ENCODE measurements around the gene ARF6.

DNA sequence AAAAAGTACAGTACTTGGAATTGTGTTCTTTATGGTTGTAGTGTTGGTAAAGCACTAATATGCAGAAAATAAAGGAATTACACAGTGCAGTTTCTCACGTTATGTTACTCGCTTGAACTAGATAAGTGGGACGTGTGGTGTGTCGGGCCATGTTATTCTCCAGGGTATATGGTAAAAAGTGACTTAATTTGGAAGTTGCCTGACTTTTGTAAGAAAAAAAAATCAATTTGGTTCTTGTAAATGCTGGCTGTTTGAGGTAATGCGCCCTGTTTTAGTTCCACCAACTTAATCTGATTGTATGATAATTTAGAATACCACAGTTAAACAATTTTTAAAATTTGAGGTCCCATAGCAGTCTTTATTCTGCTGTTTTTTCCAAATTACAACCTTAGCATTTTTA, 4.1 kb downstream of the ARF6 start:
- TF ChIP-seq POLR2AphosphoS5 (IDR thresholded peaks at IDR 0.05; ENCODE audit: control insufficient read depth, insufficient read depth, low read depth, low read length) (no peak), MAFK (IDR thresholded peaks at IDR 0.05; ENCODE audit: low read length) (no peak), SP1 (CRISPR knock-in tag; IDR thresholded peaks at IDR 0.05) (no peak), JUND (IDR thresholded peaks at IDR 0.05; ENCODE audit: borderline replicate concordance, low read depth, low read length) (no peak), JUND (tag; IDR thresholded peaks at IDR 0.05; ENCODE audit: borderline replicate concordance, low read depth, low read length) (no peak), HNRNPK (IDR thresholded peaks at IDR 0.05; ENCODE audit: low read depth, low read length, poor library complexity, severe bottlenecking) (no peak), FOXM1 (IDR thresholded peaks at IDR 0.05; ENCODE audit: low read depth) (no peak), FOXM1 (CRISPR knock-in tag; IDR thresholded peaks at IDR 0.05; ENCODE audit: low read depth) (no peak), ZFP30 (CRISPR knock-in tag; IDR thresholded peaks at IDR 0.05; ENCODE audit: borderline replicate concordance) (no peak), MEF2A (IDR thresholded peaks at IDR 0.05; ENCODE audit: control insufficient read depth, low read depth, low read length) (no peak)
- TF ChIP-seq, protein P1, sequence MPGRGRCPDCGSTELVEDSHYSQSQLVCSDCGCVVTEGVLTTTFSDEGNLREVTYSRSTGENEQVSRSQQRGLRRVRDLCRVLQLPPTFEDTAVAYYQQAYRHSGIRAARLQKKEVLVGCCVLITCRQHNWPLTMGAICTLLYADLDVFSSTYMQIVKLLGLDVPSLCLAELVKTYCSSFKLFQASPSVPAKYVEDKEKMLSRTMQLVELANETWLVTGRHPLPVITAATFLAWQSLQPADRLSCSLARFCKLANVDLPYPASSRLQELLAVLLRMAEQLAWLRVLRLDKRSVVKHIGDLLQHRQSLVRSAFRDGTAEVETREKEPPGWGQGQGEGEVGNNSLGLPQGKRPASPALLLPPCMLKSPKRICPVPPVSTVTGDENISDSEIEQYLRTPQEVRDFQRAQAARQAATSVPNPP (IDR thresholded peaks at IDR 0.05; ENCODE audit: borderline replicate concordance, insufficient read depth, insufficient read length), result no peak
- TF ChIP-seq, protein P2, sequence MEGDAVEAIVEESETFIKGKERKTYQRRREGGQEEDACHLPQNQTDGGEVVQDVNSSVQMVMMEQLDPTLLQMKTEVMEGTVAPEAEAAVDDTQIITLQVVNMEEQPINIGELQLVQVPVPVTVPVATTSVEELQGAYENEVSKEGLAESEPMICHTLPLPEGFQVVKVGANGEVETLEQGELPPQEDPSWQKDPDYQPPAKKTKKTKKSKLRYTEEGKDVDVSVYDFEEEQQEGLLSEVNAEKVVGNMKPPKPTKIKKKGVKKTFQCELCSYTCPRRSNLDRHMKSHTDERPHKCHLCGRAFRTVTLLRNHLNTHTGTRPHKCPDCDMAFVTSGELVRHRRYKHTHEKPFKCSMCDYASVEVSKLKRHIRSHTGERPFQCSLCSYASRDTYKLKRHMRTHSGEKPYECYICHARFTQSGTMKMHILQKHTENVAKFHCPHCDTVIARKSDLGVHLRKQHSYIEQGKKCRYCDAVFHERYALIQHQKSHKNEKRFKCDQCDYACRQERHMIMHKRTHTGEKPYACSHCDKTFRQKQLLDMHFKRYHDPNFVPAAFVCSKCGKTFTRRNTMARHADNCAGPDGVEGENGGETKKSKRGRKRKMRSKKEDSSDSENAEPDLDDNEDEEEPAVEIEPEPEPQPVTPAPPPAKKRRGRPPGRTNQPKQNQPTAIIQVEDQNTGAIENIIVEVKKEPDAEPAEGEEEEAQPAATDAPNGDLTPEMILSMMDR (IDR thresholded peaks at IDR 0.05 in 2 of 3, conservative IDR thresholded peaks at IDR 0.05 in 1 of 3; ENCODE audit: insufficient read depth in 2 of 3, low read depth in 1 of 3, low read length in 3 of 3), result no peak
- TF ChIP-seq, protein P3, sequence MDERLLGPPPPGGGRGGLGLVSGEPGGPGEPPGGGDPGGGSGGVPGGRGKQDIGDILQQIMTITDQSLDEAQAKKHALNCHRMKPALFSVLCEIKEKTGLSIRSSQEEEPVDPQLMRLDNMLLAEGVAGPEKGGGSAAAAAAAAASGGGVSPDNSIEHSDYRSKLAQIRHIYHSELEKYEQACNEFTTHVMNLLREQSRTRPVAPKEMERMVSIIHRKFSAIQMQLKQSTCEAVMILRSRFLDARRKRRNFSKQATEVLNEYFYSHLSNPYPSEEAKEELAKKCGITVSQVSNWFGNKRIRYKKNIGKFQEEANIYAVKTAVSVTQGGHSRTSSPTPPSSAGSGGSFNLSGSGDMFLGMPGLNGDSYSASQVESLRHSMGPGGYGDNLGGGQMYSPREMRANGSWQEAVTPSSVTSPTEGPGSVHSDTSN (CRISPR knock-in tag; IDR thresholded peaks at IDR 0.05; ENCODE audit: low read depth), result no peak
- TF ChIP-seq, protein P3 (tag; conservative IDR thresholded peaks at IDR 0.05; ENCODE audit: low read depth), result no peak
- TF ChIP-seq, protein P4, sequence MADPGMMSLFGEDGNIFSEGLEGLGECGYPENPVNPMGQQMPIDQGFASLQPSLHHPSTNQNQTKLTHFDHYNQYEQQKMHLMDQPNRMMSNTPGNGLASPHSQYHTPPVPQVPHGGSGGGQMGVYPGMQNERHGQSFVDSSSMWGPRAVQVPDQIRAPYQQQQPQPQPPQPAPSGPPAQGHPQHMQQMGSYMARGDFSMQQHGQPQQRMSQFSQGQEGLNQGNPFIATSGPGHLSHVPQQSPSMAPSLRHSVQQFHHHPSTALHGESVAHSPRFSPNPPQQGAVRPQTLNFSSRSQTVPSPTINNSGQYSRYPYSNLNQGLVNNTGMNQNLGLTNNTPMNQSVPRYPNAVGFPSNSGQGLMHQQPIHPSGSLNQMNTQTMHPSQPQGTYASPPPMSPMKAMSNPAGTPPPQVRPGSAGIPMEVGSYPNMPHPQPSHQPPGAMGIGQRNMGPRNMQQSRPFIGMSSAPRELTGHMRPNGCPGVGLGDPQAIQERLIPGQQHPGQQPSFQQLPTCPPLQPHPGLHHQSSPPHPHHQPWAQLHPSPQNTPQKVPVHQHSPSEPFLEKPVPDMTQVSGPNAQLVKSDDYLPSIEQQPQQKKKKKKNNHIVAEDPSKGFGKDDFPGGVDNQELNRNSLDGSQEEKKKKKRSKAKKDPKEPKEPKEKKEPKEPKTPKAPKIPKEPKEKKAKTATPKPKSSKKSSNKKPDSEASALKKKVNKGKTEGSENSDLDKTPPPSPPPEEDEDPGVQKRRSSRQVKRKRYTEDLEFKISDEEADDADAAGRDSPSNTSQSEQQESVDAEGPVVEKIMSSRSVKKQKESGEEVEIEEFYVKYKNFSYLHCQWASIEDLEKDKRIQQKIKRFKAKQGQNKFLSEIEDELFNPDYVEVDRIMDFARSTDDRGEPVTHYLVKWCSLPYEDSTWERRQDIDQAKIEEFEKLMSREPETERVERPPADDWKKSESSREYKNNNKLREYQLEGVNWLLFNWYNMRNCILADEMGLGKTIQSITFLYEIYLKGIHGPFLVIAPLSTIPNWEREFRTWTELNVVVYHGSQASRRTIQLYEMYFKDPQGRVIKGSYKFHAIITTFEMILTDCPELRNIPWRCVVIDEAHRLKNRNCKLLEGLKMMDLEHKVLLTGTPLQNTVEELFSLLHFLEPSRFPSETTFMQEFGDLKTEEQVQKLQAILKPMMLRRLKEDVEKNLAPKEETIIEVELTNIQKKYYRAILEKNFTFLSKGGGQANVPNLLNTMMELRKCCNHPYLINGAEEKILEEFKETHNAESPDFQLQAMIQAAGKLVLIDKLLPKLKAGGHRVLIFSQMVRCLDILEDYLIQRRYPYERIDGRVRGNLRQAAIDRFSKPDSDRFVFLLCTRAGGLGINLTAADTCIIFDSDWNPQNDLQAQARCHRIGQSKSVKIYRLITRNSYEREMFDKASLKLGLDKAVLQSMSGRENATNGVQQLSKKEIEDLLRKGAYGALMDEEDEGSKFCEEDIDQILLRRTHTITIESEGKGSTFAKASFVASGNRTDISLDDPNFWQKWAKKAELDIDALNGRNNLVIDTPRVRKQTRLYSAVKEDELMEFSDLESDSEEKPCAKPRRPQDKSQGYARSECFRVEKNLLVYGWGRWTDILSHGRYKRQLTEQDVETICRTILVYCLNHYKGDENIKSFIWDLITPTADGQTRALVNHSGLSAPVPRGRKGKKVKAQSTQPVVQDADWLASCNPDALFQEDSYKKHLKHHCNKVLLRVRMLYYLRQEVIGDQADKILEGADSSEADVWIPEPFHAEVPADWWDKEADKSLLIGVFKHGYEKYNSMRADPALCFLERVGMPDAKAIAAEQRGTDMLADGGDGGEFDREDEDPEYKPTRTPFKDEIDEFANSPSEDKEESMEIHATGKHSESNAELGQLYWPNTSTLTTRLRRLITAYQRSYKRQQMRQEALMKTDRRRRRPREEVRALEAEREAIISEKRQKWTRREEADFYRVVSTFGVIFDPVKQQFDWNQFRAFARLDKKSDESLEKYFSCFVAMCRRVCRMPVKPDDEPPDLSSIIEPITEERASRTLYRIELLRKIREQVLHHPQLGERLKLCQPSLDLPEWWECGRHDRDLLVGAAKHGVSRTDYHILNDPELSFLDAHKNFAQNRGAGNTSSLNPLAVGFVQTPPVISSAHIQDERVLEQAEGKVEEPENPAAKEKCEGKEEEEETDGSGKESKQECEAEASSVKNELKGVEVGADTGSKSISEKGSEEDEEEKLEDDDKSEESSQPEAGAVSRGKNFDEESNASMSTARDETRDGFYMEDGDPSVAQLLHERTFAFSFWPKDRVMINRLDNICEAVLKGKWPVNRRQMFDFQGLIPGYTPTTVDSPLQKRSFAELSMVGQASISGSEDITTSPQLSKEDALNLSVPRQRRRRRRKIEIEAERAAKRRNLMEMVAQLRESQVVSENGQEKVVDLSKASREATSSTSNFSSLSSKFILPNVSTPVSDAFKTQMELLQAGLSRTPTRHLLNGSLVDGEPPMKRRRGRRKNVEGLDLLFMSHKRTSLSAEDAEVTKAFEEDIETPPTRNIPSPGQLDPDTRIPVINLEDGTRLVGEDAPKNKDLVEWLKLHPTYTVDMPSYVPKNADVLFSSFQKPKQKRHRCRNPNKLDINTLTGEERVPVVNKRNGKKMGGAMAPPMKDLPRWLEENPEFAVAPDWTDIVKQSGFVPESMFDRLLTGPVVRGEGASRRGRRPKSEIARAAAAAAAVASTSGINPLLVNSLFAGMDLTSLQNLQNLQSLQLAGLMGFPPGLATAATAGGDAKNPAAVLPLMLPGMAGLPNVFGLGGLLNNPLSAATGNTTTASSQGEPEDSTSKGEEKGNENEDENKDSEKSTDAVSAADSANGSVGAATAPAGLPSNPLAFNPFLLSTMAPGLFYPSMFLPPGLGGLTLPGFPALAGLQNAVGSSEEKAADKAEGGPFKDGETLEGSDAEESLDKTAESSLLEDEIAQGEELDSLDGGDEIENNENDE (IDR thresholded peaks at IDR 0.05; ENCODE audit: low read depth, low read length), result no peak

Data from K562 (cell line).